GM21529 (cell line): ENCODE data around the gene ROR1.

ENCODE experiments used
- ATAC-seq: cut with Tn5 transposase; IDR thresholded peaks from one replicate; pipeline ENCODE4 v1.9.1; 2021; ENCODE audit not compliant: unreplicated experiment

ROR1 gene

DNA sequence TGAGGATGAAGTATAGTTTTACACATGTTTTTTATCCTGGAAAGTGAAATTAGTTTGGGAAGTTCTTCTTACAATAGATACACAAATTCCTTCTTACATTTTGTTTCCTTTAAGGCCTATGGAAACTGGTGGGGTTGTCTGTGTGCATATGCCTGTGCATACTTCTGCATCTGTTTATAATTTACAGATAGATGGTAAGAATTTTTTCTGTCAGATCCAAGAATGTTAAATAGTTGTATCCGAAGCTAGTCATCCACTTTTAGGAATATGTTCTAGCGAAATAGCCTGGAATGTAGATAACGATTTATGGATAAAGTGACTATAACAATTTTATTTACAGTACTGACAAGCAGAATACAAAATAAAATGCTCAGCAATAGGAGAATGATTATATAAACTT, 194.1 kb downstream of the ROR1 start:
- no peak for ATAC-seq

DNA sequence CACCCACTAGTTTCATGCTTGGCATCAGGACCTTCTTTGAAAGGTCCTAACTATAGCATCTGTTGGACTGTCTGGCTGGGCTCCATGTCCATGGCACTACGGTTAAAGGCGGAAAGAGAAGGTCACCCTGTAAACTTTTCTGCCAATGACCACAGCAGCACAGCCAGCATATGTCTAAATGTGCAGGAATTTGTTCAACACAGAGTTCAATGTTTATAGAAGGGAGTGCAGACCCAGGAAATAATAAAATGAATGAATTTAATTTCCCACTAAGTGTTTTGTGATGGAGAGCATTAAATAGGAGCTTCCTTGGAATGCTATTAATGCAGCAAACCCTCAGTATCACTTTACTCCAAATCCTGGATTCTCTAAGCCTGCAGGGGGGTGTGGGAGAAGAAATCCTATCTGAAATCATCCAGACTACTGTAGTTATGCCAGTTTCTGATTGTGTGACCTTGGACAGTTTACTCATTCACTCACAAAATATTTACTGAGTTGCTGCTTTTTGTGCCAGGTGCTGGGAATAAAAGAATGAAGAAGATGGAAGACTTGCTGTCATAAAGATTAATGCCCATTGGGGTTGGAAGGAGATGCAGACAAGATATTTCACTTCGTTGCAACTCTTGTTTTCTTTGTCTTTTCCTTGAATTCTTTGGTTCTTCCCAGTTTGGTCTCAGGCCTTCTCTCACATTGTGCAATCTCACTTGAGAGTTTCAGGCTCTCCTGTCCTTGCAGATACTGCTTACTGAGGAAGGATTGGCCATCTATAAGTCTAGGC, 195.0 kb downstream of the ROR1 start:
- ATAC-seq = no peak

- no peak for ATAC-seq
Measured at GRCh38 chr1:63969441-63969901, 195.7 kb downstream of the ROR1 start.

- no peak for ATAC-seq
Measured at GRCh38 chr1:63971557-63971956, 197.7 kb downstream of the ROR1 start.

DNA sequence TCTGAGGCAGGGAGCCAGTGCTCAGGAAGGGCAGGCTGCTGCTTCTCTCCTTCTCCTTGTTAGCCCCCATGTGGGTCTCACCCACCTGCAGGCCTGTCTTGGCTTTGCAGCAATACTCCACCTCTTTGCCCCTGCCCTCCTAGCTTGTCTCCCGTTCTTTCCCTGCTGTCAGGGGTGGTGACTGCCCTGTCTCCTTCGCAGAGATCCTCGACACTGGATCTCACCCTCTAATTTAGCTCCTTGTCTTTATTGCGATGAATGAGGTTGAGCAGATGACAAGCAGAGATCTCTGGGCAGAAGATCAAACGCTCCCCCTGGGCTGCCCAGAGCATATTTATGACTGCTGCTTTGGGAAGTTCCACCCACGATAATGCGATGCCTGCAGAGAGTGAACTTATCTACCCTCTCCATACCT, 199.2 kb downstream of the ROR1 start:
- ATAC-seq = no peak

GRCh38 chr1:63974966-63975365, 201.1 kb downstream of the ROR1 start:
- ATAC-seq = no peak

DNA sequence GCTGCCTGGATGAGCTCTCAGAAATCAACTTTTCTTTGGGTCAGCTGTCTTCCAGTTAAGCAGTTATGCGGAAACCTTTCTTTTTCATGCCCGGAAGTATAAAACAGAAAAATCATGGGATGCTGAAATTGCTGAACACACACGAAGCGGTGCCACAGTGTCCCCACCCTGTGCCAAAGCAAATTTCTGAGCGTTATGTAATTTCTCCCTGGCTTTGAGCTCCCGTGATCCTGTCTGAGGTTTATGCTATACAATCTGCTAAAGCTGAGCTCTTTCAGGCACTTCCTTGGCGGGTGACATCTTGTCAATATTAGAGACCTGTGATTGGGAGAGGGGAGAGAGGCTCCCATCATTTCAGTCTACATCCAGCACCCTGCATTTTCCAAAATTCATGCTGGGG, 201.7 kb downstream of the ROR1 start:
- ATAC-seq = no peak

GRCh38 chr1:63976006-63976405, 202.2 kb downstream of the ROR1 start:
- ATAC-seq = no peak

DNA sequence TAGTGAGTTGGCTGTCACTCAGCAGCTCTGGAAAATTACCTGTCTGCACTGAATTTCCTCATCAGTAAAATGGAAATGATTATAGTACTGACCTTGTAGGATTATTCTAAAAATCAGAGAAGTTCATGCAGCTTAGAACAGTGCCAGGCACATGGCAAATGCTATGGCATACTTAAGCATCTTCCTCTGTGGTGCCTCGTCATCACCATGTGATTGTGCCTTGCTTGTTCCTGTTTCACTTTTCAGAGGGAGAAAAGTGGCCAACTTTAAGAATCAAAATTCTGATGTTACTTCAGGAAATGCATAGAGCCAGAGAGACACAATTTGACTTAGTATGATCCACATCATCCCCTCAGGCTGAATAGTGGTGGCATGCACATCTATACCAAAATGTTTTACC, 203.6 kb downstream of the ROR1 start:
- ATAC-seq = no peak

DNA sequence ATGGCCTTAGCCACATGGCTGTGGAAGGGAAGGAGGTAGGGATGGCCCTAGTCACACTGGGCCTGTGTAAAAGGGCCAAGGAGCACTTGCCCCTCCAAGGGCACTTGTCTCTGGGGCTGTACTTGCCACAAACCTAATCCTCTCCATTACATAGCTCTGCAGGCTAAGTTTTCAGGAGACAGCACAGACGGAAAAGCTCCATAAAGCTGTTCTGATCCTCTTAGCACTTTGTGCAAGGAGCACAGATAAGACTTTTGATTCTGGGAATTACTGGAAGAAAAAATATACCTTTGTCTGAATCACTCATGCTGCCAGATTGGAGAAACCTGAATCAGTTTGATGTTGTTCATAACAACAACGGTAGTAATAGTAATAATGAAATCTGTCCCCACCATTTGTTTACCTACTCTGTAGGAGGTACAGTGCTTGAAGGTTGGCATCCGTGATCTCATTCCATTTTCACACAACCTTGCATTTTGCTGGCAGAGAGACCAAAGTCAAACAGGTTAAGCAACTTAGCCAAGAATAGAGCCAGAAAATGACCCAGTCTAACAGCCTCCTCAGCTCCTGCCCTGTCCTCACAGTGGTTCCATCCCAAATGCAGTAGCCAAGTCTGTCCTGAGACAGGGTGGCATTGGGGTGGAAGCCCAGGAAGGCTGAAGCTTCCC, 207.1 kb downstream of the ROR1 start:
- ATAC-seq = no peak

GRCh38 chr1:63981408-63981773, 207.6 kb downstream of the ROR1 start:
- no peak for ATAC-seq

DNA sequence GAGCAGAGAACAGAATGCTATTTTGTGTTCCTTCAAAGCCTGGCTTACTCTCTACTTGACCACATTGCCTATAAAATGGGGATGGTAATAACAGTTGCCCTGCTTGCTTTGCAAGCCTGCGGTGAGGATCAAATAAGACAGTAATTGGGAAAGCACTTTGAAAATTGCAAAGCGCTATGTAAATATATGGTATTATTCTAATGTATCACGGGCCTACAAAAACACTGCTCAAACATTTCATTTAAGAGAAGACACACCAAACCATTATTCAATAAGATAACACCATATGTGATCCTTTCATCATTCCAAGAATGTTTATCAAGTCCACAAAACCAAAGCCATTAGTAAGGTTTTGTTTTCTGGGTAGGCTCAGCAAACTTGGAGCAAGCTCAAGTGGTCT, 208.4 kb downstream of the ROR1 start:
- ATAC-seq = no peak

DNA sequence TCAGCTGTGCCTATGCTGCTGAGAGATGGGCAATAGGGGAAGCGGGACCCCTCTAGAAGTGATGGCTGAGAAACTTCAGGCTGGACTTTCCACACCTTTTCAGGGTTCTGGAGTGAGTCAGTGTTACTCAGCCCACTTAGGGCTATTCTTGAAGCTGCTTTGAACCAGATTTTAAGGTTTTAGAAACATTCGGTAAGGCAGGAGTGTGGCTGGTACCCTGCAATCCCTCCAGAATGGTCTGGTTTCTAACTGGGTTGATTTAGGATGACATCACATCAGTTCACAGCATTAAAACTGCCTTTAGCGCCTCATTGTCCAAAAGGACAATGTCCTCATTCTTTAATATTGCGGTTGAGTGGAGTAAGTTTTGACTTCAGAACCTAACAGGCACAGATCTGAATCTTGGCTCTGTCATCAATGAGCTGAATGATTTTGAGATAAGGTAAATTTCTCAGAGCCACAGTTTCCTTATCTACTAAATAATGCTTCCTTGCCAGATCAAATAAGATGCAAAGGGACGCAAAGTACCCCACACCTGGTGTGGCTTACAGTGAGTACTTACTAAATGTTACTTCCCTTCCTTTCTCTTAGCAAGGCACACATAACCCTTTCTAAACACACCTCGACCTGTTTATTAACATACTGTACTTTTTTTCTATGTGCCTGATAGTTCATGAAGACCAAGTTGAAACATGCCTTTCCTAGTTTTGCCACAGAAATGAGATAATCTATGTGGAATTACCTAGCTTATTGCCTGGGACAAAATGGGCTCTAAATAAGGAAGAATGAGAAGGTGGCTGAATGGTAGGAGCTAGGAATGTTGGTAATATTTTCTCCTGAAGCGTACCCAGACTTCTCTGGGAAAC, 209.8 kb downstream of the ROR1 start:
- no peak for ATAC-seq

DNA sequence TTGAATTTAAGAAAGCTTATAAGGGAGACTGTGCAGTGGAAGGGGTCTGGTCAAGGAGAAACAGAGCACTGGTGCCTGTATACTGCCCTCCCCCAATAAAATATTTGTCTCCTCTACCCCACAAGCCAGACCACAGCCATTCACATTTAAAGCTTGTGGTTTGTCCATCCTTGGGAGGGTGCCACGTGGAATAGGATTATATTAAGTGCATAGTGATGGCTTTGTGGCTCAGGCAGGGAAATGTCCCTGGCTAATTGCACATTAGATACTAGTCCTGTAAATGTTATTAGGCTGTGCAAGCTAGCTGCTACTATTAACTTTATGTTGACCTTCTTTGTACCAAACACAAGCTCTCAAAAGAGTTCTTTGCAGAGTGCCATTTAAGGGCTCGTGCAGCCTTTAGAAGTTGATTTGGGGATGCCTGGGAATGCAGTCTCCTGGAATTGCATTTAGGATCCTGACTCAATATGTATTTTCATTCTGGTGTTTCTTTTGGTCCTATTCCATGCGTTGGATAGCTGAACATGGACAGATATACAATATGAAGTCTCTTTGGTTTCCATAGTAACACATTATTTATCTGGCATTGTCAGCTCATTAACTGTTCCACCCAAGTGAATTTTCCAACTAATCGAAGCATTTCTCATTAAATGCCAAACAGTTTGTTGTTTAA, 210.6 kb downstream of the ROR1 start:
- no peak for ATAC-seq

- no peak for ATAC-seq
Measured at GRCh38 chr1:63984930-63985290, 211.1 kb downstream of the ROR1 start.

GRCh38 chr1:63987014-63987627, 213.3 kb downstream of the ROR1 start:
- no peak for ATAC-seq

GRCh38 chr1:63987628-63988024, 213.8 kb downstream of the ROR1 start:
- ATAC-seq = no peak

DNA sequence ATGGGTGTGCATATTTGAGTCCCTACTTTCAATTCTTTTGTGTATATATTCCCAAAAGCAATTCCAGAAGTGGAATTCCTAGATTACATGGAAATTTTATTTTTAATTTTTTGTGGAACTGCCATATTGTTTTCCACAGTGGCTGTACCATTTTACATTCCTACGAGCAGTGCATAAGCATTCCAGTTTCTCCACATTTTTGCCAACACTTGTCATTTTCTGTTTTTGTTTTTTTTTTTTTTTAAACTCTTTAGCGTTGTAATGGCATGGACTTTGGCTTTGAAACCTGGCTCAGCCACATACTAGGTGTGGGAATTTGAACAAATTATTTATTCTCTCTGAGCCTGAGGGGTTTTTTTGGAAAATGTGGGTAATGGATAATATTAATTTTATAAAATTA, 215.1 kb downstream of the ROR1 start:
- no peak for ATAC-seq

- no peak for ATAC-seq
Measured at GRCh38 chr1:63991685-63992084, 217.9 kb downstream of the ROR1 start.

- no peak for ATAC-seq
Measured at GRCh38 chr1:64000021-64000420, 226.2 kb downstream of the ROR1 start.

GRCh38 chr1:64001038-64001437, 227.2 kb downstream of the ROR1 start:
- no peak for ATAC-seq
